ENCODE measurements around the gene SELENOT. TPM values are rescaled to one million over a fixed set of nuclear protein-coding genes. Genes with fewer than 3 reads are reported as not detected.
A peak's percentile ranks its signal among the peaks of the same experiment; 100 is the strongest.

SELENOT gene
- total RNA-seq, 1 donor = 87.9 TPM

DNA sequence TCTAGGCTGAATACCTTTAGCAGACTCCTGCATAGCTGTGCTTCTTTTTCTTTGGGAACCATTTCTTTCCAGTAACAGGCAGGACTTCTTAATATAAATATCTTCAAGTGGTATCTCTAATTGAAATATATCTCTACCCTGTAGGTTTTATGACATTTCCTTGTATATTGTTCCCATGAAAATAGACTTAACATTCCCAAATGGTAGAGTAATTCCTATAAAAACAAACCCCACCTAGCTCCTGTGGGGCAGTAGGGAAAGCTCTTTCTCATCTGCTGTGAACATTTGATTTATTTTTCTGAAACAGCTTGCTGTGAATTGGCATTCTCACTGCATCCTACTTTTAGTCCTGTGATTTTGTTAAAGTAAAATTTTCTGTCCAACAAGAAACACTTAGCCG is 20.8 kb downstream of the SELENOT start:
- Histone ChIP-seq H3K9me3 (ENCODE audit: low read depth, low read length) (no peaks in the 10 kb centered on the region), H4K20me1 (ENCODE audit: insufficient read depth, low read length) (peaks cover 13% of the 10 kb centered on the region), H3K4me3 (ENCODE audit: insufficient read depth, low read length) (no peak overlapping the region), H2AFZ (ENCODE audit: low read length) (no peak overlapping the region), H3K4me2 (ENCODE audit: insufficient read depth, low read length) (no peak overlapping the region), H3K27ac (ENCODE audit: low read depth, low read length) (peak overlapping the region; percentile 27), H3K4me1 (ENCODE audit: insufficient read depth, low read length) (peaks cover 15% of the 10 kb centered on the region), H3K36me3 (ENCODE audit: insufficient read depth, low read length) (peaks cover 29% of the 10 kb centered on the region), H3K79me2 (ENCODE audit: insufficient read depth, low read length) (peaks cover 34% of the 10 kb centered on the region), H3K27me3 (ENCODE audit: insufficient read depth, low read length) (no peaks in the 10 kb centered on the region)
- DNase-seq (ENCODE audit: insufficient read length, low spot score, missing footprints) = peak; percentile 45
- TF ChIP-seq, protein P1, sequence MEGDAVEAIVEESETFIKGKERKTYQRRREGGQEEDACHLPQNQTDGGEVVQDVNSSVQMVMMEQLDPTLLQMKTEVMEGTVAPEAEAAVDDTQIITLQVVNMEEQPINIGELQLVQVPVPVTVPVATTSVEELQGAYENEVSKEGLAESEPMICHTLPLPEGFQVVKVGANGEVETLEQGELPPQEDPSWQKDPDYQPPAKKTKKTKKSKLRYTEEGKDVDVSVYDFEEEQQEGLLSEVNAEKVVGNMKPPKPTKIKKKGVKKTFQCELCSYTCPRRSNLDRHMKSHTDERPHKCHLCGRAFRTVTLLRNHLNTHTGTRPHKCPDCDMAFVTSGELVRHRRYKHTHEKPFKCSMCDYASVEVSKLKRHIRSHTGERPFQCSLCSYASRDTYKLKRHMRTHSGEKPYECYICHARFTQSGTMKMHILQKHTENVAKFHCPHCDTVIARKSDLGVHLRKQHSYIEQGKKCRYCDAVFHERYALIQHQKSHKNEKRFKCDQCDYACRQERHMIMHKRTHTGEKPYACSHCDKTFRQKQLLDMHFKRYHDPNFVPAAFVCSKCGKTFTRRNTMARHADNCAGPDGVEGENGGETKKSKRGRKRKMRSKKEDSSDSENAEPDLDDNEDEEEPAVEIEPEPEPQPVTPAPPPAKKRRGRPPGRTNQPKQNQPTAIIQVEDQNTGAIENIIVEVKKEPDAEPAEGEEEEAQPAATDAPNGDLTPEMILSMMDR (IDR thresholded peaks at IDR 0.05; ENCODE audit: extremely low read depth, low read depth, low read length) = no peak

- H3K4me1 ChIP-seq (ENCODE audit: insufficient read depth, low read length) = peaks cover 15% of the 10 kb centered on the region
- H2AFZ ChIP-seq (ENCODE audit: low read length) = no peak overlapping the region
- H4K20me1 ChIP-seq (ENCODE audit: insufficient read depth, low read length) = peaks cover 9% of the 10 kb centered on the region
- no peak for DNase-seq (ENCODE audit: insufficient read length, low spot score, missing footprints)
- peaks cover 14% of the 10 kb centered on the region for H3K79me2 ChIP-seq (ENCODE audit: insufficient read depth, low read length)
- no peak overlapping the region for H3K27ac ChIP-seq (ENCODE audit: low read depth, low read length)
- no peaks in the 10 kb centered on the region for H3K9me3 ChIP-seq (ENCODE audit: low read depth, low read length)
- H3K4me2 ChIP-seq (ENCODE audit: insufficient read depth, low read length) = no peak overlapping the region
- TF ChIP-seq, protein P1 (IDR thresholded peaks at IDR 0.05; ENCODE audit: extremely low read depth, low read depth, low read length) = no peak
- no peaks in the 10 kb centered on the region for H3K27me3 ChIP-seq (ENCODE audit: insufficient read depth, low read length)
- H3K36me3 ChIP-seq (ENCODE audit: insufficient read depth, low read length) = peaks cover 34% of the 10 kb centered on the region
- no peak overlapping the region for H3K4me3 ChIP-seq (ENCODE audit: insufficient read depth, low read length)
These were observed 23.2 kb downstream of the SELENOT start for GRCh38 chr3:150626148-150626930.

DNA sequence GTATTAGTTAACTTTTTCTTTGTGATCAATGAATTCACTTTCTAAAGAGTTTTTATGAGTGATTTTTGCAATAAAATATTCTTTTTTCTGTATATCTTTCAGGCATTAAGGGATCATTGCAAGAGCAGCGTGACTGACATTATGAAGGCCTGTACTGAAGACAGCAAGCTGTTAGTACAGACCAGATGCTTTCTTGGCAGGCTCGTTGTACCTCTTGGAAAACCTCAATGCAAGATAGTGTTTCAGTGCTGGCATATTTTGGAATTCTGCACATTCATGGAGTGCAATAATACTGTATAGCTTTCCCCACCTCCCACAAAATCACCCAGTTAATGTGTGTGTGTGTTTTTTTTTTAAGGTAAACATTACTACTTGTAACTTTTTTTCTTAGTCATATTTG is 24.4 kb downstream of the SELENOT start:
- H3K27ac ChIP-seq (ENCODE audit: low read depth, low read length) = no peak overlapping the region
- H4K20me1 ChIP-seq (ENCODE audit: insufficient read depth, low read length) = peaks cover 3% of the 10 kb centered on the region
- H3K36me3 ChIP-seq (ENCODE audit: insufficient read depth, low read length) = peaks cover 39% of the 10 kb centered on the region
- no peaks in the 10 kb centered on the region for H3K9me3 ChIP-seq (ENCODE audit: low read depth, low read length)
- peaks cover 15% of the 10 kb centered on the region for H3K4me1 ChIP-seq (ENCODE audit: insufficient read depth, low read length)
- no peak overlapping the region for H3K4me2 ChIP-seq (ENCODE audit: insufficient read depth, low read length)
- H3K4me3 ChIP-seq (ENCODE audit: insufficient read depth, low read length) = no peak overlapping the region
- no peaks in the 10 kb centered on the region for H3K27me3 ChIP-seq (ENCODE audit: insufficient read depth, low read length)
- H2AFZ ChIP-seq (ENCODE audit: low read length) = no peak overlapping the region
- TF ChIP-seq, protein P1 (IDR thresholded peaks at IDR 0.05; ENCODE audit: extremely low read depth, low read depth, low read length) = no peak
- DNase-seq (ENCODE audit: insufficient read length, low spot score, missing footprints) = no peak
- H3K79me2 ChIP-seq (ENCODE audit: insufficient read depth, low read length) = peaks cover 3% of the 10 kb centered on the region

DNA sequence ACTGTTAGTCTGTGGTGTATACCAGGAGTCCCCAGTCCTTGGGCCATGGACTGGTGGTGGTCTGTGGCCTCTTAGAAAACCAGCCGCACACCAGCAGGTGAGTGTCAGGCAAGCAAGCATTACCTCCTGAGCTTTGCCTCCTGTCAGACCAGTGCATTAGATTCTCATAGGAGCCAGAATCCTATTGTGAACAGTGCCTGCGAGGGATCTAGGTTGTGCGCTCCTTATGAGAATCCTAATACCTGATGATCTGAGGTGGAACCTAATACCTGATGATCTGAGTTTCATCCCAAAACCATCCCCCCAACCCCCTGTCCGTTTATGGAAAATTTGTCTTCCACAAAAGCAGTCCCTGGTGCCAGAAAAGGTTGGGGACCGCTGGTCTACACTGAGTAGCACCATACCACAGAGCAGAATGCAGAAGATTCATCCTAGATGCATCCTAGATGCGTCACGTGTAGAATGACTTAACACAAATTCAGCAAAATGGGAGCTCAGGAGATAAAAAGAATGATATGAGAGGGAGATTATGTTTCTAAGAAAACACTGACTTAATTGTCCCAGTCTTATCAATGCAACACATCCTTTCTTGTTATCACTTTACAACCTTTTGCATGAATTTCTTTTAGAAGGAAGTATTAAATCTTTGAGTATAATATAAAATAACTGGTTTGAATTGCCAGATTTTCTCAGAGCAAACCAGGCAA is 28.5 kb downstream of the SELENOT start:
- no peak for DNase-seq (ENCODE audit: insufficient read length, low spot score, missing footprints)
- no peaks in the 10 kb centered on the region for H3K9me3 ChIP-seq (ENCODE audit: low read depth, low read length)
- no peak overlapping the region for H3K4me3 ChIP-seq (ENCODE audit: insufficient read depth, low read length)
- no peaks in the 10 kb centered on the region for H4K20me1 ChIP-seq (ENCODE audit: insufficient read depth, low read length)
- H3K27ac ChIP-seq (ENCODE audit: low read depth, low read length) = no peak overlapping the region
- TF ChIP-seq, protein P1 (IDR thresholded peaks at IDR 0.05; ENCODE audit: extremely low read depth, low read depth, low read length) = no peak
- no peak overlapping the region for H2AFZ ChIP-seq (ENCODE audit: low read length)
- H3K27me3 ChIP-seq (ENCODE audit: insufficient read depth, low read length) = no peaks in the 10 kb centered on the region
- no peaks in the 10 kb centered on the region for H3K4me1 ChIP-seq (ENCODE audit: insufficient read depth, low read length)
- H3K79me2 ChIP-seq (ENCODE audit: insufficient read depth, low read length) = no peaks in the 10 kb centered on the region
- peaks cover 25% of the 10 kb centered on the region for H3K36me3 ChIP-seq (ENCODE audit: insufficient read depth, low read length)
- H3K4me2 ChIP-seq (ENCODE audit: insufficient read depth, low read length) = no peak overlapping the region
